GM19023 (cell line): ENCODE data around the gene HKDC1.
"Not testable (repeated sequence)": the region's sequence is repeated elsewhere in the genome, so short reads cannot be mapped to it uniquely, and the experiment has no call there.

ENCODE experiments used
- ATAC-seq: cut with Tn5 transposase; IDR thresholded peaks from one replicate; pipeline ENCODE4 v1.9.1; 2021; ENCODE audit warnings: mild to moderate bottlenecking, moderate library complexity; ENCODE audit not compliant: unreplicated experiment

HKDC1 gene

GRCh38 chr10:69220041-69220451 is at the start of gene HKDC1:
Gene HKDC1, plus strand, starts transcription at chr10:69220332. Its CDS starts 104 bp downstream, at chr10:69220436.
- no peak for ATAC-seq

GRCh38 chr10:69172241-69172982 is 47.7 kb upstream of the HKDC1 start:
- ATAC-seq, result no peak

DNA sequence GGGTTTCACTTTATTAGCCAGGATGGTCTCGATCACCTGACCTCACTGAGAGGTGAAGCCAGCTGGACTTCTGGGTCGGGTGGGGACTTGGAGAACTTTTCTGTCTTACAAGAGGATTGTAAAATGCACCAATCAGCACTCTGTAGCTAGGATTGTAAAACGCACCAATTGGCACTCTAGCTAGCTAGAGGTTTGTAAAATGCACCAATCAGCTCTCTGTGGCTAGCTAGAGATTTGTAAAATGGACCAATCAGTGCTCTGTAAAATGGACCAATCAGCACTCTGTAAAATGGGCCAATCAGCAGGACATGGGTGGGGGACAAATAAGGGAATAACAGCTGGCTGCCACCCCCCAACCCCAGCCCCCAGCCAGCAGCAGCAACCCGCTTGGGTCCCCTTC is 44.8 kb upstream of the HKDC1 start:
- not testable (repeated sequence) for ATAC-seq

DNA sequence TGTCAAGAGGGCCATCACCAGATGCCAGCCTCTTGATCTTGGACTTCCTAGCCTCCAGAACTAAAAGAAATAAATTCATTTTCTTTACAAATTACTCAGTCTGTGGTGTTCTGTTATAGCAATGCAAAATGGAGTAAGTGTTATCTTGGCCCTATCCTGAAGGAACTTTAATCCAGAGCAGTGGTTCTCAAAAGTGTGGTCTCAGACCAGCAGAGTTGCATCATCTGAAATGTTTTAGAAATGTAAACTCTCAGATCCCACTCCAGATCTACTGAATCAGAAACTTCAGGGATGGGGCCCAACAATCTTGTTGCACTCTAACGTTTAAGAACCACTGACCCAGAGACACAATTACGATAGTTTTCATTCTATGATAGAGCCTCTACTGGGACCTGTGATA is 43.3 kb upstream of the HKDC1 start:
- ATAC-seq, result no peak

- ATAC-seq, result peak; percentile 17
Observed at GRCh38 chr10:69179089-69179742, 40.9 kb upstream of the HKDC1 start.

- ATAC-seq, result peak; percentile 91
Observed at GRCh38 chr10:69179743-69180524, 40.2 kb upstream of the HKDC1 start, which contains the start of gene SUPV3L1. Gene SUPV3L1, plus strand, starts transcription at chr10:69180234. Its CDS starts 58 bp downstream, at chr10:69180292.

- ATAC-seq, result peak; percentile 30
Observed at GRCh38 chr10:69180525-69181204, 39.5 kb upstream of the HKDC1 start.

DNA sequence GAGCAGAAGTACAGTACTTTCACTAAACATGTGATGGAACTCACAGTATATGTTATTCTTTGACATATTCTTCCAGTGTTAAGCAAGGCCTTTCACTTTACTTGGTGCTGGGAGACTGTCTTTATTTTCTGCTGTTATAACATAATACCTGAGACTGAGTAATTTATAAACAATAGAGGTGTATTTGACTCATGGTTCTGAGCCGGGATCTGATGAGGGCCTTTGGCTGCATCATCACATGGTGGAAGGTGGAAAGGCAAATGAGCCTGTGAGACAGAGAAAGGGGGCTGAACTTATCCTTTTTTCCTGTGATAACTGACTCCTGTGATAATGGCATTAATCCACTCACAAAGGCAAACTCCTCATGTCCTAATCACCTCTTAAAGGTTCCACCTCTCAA is 38.7 kb upstream of the HKDC1 start:
- no peak for ATAC-seq

GRCh38 chr10:69182005-69182404 is 38.1 kb upstream of the HKDC1 start:
- no peak for ATAC-seq

DNA sequence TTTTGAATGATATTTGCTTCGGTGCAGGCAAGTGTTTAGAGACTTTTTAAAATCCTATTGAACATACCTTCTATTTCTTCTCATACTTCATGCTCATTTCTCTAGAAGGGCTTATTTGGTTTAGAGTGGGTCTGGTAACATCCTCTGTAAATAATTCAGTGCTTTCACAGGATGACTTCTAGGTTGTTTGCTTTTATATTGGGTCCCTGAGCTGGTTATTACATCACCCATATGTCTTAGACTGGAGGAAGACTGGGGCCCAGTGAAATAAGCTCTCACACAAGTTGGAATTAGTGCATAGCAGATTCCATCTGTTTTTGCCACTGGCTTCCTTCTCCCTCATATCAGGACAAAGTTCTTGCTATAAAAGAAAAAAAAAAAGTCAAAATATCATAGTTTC is 33.6 kb upstream of the HKDC1 start:
- no peak for ATAC-seq

GRCh38 chr10:69201045-69201444 is 19.1 kb upstream of the HKDC1 start:
- ATAC-seq, result no peak

DNA sequence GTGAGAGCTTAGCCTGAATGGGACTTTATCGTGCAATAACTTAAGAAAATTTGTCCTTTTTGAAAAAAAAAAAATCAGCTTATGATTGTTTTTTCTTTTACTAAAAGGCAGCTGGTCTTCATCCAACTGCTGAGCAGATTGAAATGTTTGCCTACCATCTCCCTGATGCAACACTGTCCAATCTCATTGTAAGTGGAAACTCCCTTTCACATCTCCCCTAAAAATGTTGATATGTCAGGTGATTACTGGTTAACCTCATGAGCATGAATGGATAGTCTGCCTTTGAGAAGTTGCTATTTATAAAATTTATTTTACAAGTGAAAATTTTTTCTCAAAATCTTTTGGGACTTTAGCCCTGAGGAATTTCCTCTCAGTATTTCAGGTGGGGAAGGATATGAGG is 17.8 kb upstream of the HKDC1 start:
- ATAC-seq, result no peak

GRCh38 chr10:69208761-69209160 is 11.4 kb upstream of the HKDC1 start:
- no peak for ATAC-seq

- ATAC-seq, result no peak
Observed at GRCh38 chr10:69209787-69210484, 10.2 kb upstream of the HKDC1 start.

DNA sequence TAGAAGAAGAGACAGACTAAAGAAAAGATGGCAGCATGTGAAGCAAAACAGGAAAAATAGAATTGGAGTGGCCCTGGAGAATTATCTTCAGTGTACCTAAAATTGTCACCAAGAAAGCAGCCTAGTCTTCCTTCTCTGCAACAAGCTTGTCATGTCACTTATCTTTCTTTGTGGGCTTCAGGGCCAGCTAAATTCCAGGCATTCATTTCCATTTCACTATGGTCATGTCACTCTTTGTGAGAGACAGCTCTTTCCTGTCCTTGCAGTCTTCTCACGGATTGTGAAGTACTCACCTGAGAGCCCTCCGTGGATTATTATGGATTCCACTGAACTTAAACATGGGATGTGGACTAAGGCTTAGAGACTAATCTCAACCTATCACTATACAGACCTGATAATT is 9.0 kb upstream of the HKDC1 start:
- ATAC-seq, result no peak

GRCh38 chr10:69211524-69211923 is 8.6 kb upstream of the HKDC1 start:
- no peak for ATAC-seq

GRCh38 chr10:69213591-69214311 is 6.4 kb upstream of the HKDC1 start:
- ATAC-seq, result no peak

GRCh38 chr10:69214666-69215131 is 5.4 kb upstream of the HKDC1 start:
- no peak for ATAC-seq

GRCh38 chr10:69215405-69216171 is 4.5 kb upstream of the HKDC1 start:
- no peak for ATAC-seq
